ENCODE measurements around the gene SDK1.

DNA sequence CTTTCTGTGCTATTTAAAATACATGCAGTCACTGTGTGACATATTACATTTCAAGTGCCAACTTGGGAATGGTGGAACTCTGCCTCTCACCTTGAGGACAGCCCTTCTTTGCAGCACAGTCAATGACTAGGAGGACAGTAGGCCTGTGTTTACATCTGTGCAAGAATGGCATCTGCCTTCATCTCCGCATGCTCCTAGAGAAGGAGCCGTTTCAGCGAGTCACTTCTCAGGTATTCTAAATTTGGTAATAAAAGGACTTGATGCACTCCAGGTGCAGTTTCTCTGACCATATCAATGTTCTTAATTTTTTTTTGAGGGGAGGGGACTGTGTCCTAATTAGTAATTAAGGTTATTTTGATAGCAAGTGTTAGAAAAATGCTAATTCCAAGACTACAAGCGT is 128.9 kb downstream of the SDK1 start:
- no peak for TF ChIP-seq EZH2 (IDR thresholded peaks at IDR 0.05; ENCODE audit: insufficient read depth, poor library complexity, severe bottlenecking)
- no peak for TF ChIP-seq EZH2phosphoT487 (IDR thresholded peaks at IDR 0.05; ENCODE audit: insufficient read depth, low read depth)

Measured in GM23248 (cell line).